Suppressor macrophage (primary cell): Measurements from ENCODE around the gene DAB2IP.

Source experiments
- DNase-seq, 4 experiments: peaks; one replicate each; pipeline ENCODE4 v3.0.0-alpha.2; 2020 to 2022

DAB2IP gene

GRCh38 chr9:121766081-121766683 lies 114.7 kb downstream of the DAB2IP start:
- DNase-seq: no peak

- no peak for DNase-seq
These were observed 115.8 kb downstream of the DAB2IP start for GRCh38 chr9:121767171-121767769.

- no peak for DNase-seq
These were observed 117.1 kb downstream of the DAB2IP start for GRCh38 chr9:121768416-121769015.

- no peak for DNase-seq
These were observed 118.5 kb downstream of the DAB2IP start for GRCh38 chr9:121769939-121770338.

- no peak for DNase-seq
These were observed 119.2 kb downstream of the DAB2IP start for GRCh38 chr9:121770415-121771273.

- DNase-seq: no peak
These were observed 120.0 kb downstream of the DAB2IP start for GRCh38 chr9:121771418-121771817.

- DNase-seq: no peak
These were observed 120.6 kb downstream of the DAB2IP start for GRCh38 chr9:121771851-121772599.

GRCh38 chr9:121772600-121773285 lies 121.3 kb downstream of the DAB2IP start:
- no peak for DNase-seq

GRCh38 chr9:121773286-121773953 lies 122.0 kb downstream of the DAB2IP start:
- no peak for DNase-seq

GRCh38 chr9:121773954-121774714 lies 122.7 kb downstream of the DAB2IP start:
- DNase-seq: no peak

GRCh38 chr9:121774715-121775613 lies 123.5 kb downstream of the DAB2IP start:
- no peak for DNase-seq

GRCh38 chr9:121776001-121776738 lies 124.7 kb downstream of the DAB2IP start:
- no peak for DNase-seq

GRCh38 chr9:121776739-121777637 lies 125.6 kb downstream of the DAB2IP start:
- no peak for DNase-seq

GRCh38 chr9:121778252-121779225 lies 127.1 kb downstream of the DAB2IP start:
- no peak for DNase-seq

GRCh38 chr9:121779381-121780117 lies 128.1 kb downstream of the DAB2IP start:
- DNase-seq: no peak
